Astrocyte of the spinal cord (primary cell): ENCODE results near the gene MCM6.
"Not testable (repeated sequence)": the region's sequence is repeated elsewhere in the genome, so short reads cannot be mapped to it uniquely, and the experiment has no call there.

Source experiments
- DNase-seq: peaks from one replicate; pipeline ENCODE4 v3.0.0; 2011; ENCODE audit warnings: low read depth, low spot score
- H3K4me3 ChIP-seq: 2 replicates; pipeline ENCODE4 v1.5.1; 2011; ENCODE audit warnings: low read depth, mild to moderate bottlenecking, low read length, moderate library complexity
- in situ Hi-C: cut with HindIII; loops from 2 replicates; pipeline ENCODE4 v1.10.0; 2017; ENCODE audit warnings: low sequenced_read_pairs
- TF ChIP-seq, protein P1 (sequence below): IDR thresholded peaks from 2 replicates; pipeline ENCODE4 v1.5.1; 2012; ENCODE audit warnings: low read depth, mild to moderate bottlenecking, low read length, inconsistent platforms

MCM6 gene

DNA sequence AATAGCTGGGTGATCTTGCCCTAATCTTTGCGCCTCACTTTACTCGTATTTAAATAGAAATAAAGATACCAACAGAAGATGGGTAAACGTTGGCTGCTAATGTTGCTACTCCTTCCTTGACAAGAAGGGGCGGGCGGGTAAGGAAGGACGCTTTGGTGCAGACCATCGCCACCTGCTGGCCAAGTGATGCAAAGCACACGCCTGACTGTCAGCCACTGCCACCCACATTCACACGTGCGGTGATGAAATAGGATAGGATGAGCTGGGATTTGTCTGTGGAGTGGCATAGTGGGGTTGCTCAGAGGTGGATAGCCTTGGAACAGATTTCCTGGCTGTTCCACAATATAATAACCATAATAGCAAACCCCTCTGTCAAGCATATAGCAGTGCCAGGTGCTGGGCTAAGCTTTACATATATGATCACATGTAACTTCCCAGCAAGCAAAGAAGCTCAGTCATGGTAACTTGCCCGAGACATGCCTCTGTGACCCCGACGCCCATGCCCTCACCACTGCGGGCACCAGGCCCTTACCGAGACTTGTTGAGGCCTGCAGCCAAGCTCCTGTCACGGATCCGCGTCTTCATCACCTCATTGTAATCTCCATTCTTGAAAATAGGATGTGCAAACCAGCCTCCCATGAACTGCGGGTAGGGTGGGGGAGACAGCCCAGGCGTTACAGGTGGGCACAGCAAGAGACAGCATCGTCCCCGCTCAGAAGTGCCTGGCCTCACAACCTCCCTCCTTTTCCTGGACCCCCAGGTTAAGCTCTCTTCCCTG lies 78.6 kb downstream of the MCM6 start:
- in situ Hi-C loops = no loop called here
- peak; percentile 69 for DNase-seq
- TF ChIP-seq, protein P1, sequence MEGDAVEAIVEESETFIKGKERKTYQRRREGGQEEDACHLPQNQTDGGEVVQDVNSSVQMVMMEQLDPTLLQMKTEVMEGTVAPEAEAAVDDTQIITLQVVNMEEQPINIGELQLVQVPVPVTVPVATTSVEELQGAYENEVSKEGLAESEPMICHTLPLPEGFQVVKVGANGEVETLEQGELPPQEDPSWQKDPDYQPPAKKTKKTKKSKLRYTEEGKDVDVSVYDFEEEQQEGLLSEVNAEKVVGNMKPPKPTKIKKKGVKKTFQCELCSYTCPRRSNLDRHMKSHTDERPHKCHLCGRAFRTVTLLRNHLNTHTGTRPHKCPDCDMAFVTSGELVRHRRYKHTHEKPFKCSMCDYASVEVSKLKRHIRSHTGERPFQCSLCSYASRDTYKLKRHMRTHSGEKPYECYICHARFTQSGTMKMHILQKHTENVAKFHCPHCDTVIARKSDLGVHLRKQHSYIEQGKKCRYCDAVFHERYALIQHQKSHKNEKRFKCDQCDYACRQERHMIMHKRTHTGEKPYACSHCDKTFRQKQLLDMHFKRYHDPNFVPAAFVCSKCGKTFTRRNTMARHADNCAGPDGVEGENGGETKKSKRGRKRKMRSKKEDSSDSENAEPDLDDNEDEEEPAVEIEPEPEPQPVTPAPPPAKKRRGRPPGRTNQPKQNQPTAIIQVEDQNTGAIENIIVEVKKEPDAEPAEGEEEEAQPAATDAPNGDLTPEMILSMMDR = peak; percentile 97
- H3K4me3 ChIP-seq = no peak overlapping the region

DNA sequence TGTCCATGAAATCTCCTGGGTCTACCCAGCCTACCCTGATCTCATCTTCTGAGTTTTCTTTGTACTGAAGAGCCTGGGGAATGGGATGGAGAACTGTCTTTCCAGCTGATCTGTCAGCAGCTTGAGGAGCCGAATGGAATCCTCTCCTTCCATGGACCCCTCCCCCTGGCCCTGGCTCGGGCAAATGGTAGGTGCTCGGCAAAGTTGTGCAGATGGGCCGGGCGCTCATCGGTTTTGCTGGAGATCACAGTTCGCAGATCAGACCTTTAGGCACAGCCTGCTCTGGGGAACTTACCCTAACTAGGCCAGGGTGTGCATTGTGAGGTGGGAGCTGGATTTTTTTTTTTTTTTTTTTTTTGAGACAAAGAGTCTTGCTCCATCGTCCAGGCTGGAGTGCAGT lies 79.6 kb downstream of the MCM6 start:
- TF ChIP-seq, protein P1 = no peak
- DNase-seq = no peak
- H3K4me3 ChIP-seq = no peak overlapping the region
- in situ Hi-C loops = no loop called here

DNA sequence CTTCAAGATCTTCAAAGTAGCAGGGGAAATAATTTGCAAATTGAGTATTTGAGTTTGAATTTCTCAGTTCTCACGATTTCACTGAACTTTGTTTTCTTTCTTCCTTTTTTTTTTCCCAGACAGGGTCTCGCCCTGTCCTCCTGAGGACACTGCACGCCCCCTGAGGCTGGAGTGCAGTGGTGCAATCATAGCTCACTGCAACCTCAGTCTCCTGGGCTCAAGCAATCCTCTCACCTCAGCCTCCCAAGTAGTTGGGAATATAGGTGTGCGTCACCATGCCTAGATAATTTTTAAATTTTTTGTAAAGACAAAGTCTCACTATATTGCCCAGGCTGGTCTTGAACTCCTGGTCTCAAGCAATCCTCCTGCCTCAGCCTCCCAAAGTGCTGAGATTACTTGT lies 80.6 kb downstream of the MCM6 start:
- DNase-seq, in situ Hi-C loops, H3K4me3 ChIP-seq: not testable (repeated sequence)

DNA sequence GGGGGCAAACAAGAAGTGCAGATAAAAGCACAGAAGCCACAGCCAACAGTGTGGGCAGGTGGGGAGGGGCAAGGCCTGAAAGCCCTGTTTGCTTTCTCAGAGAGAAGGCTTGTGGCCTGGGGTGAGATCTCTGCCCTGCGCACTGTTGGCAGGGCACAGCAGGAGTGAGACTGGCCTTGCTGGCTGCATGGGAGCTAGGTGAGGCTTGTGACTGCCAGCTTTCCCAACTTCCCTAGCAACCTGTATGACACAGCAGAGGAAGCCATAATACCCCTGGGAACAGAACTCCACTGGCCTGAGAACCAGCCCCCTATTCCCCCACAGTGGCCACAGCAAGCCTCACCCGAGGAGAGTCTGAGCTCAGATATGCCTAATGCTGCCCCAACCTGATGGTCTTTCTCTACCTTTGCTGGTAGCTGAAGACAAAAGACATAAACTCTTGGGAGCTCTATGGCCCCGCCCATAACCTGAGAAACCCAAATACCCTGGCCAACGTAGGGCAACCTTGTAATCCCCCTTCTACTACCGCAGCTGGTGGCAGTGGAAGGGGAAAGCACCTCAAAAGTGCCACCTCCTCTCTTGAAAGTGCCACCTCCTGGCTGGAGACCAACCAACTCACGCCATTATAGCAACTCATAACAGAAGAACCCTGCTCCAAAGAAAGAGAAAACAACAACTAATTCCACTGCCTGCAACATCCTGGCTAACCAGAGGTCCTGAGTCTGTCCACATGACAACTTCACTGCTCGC lies 83.7 kb downstream of the MCM6 start:
- TF ChIP-seq, protein P1 = no peak
- no peak for DNase-seq
- in situ Hi-C loops = no loop called here
- H3K4me3 ChIP-seq = no peak overlapping the region

DNA sequence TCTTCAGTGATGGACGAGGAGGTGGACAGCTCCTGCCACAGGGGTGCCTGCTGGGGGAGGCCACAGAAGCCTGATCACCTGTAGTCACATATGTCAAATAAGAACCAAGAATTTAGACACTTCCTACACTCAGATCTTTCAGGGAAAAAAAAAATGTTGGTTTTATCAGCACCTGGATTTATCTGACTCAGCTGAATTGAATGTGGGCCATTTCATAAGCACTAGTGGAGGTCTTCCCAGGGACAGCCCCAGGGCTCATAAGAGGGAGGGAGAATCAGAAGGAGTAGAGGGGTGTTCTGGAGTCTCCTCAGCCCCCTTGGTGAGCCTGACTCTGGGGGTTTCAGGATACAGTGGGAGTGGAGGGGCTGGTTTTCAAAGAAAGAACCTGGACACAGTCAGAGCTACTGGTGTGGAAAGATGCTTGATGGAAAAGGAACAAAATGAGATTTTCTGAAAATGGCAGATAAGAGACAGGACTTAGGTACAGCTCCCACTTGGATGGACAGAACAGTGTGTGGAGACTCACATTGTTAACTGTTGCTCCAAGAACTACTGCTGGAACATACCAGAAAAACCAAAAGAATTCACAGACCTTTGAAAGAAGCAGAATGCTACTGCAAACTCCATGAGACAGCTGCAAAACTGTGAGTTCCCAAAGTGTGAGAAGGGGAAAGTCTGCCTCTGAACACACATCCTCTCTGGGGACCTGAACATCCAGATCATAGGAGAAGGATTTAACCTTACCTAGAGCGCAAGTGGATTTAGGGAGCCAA lies 84.6 kb downstream of the MCM6 start:
- in situ Hi-C loops = no loop called here
- no peak overlapping the region for H3K4me3 ChIP-seq
- TF ChIP-seq, protein P1 = no peak
- peak; percentile 52 for DNase-seq

DNA sequence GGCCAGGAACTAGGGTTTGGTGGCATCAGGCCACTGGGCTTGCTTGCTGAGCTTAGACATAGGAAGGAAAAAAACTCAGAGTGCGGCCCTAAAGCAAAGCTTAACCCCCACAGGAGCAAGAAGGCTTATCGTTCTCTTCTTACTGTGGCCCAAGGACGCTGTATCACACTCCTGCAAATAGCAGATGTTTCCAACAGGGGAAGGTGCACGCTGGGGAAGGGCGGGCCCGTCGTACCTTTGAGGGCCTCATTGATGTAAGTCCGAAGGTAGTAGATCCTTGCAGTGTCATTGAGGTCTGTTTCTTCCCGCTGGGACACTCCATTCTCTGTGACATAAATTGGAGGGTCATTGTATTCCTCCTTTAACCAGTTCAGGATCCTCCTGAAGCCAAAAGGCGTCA lies 85.8 kb downstream of the MCM6 start:
- H3K4me3 ChIP-seq = no peak overlapping the region
- TF ChIP-seq, protein P1 = no peak
- in situ Hi-C loops = no loop called here
- no peak for DNase-seq
